HG02759 (cell line): Measurements from ENCODE around the gene ZNF10.
A peak's percentile ranks its signal among the peaks of the same experiment; 100 is the strongest.

ENCODE experiments used
- ATAC-seq: cut with Tn5 transposase; IDR thresholded peaks from one replicate; pipeline ENCODE4 v1.9.1; 2021; ENCODE audit warnings: mild to moderate bottlenecking, moderate library complexity; ENCODE audit not compliant: unreplicated experiment

Gene ZNF10

GRCh38 chr12:133130038-133130807, at the start of gene ZNF10, which contains the start of gene ZNF891:
ZNF10 (plus strand) TSS chr12:133130627; CDS start chr12:133144493, 13,866 bp downstream.
ZNF891 (minus strand) TSS chr12:133130274; CDS start chr12:133121918, 8,356 bp downstream.
- ATAC-seq: peak; percentile 96

GRCh38 chr12:133081159-133081780, 49.2 kb upstream of the ZNF10 start:
- ATAC-seq: no peak

- ATAC-seq: no peak
These were observed 47.1 kb upstream of the ZNF10 start for GRCh38 chr12:133083345-133083744.

GRCh38 chr12:133105620-133106019, 24.8 kb upstream of the ZNF10 start:
- ATAC-seq: no peak

GRCh38 chr12:133106253-133106652, 24.2 kb upstream of the ZNF10 start:
- no peak for ATAC-seq

GRCh38 chr12:133107121-133107520, 23.3 kb upstream of the ZNF10 start:
- ATAC-seq: no peak

GRCh38 chr12:133108150-133108549, 22.3 kb upstream of the ZNF10 start:
- no peak for ATAC-seq

GRCh38 chr12:133120385-133121191, 9.8 kb upstream of the ZNF10 start:
- no peak for ATAC-seq

- ATAC-seq: no peak
These were observed 5.8 kb upstream of the ZNF10 start for GRCh38 chr12:133124674-133125073.

- no peak for ATAC-seq
These were observed 924 bp upstream of the ZNF10 start for GRCh38 chr12:133129368-133130037.

GRCh38 chr12:133130808-133131128, 341 bp downstream of the ZNF10 start:
- peak; percentile 1 for ATAC-seq

GRCh38 chr12:133135747-133136146, 5.3 kb downstream of the ZNF10 start:
- ATAC-seq: no peak

GRCh38 chr12:133145981-133146380, 15.6 kb downstream of the ZNF10 start:
- ATAC-seq: no peak

GRCh38 chr12:133156125-133156690, 25.8 kb downstream of the ZNF10 start:
- no peak for ATAC-seq

- ATAC-seq: no peak
These were observed 35.3 kb downstream of the ZNF10 start for GRCh38 chr12:133165776-133166175.

GRCh38 chr12:133172491-133172890, 42.1 kb downstream of the ZNF10 start:
- no peak for ATAC-seq

- no peak for ATAC-seq
These were observed 44.5 kb downstream of the ZNF10 start for GRCh38 chr12:133174901-133175300.

GRCh38 chr12:133180669-133181068, 50.2 kb downstream of the ZNF10 start:
- no peak for ATAC-seq

GRCh38 chr12:133181238-133181959, 51.0 kb downstream of the ZNF10 start, which contains the start of gene ZNF268:
ZNF268 (plus strand) TSS chr12:133181495; CDS start chr12:133181998, 503 bp downstream.
- peak; percentile 96 for ATAC-seq

- ATAC-seq: no peak
These were observed 59.7 kb downstream of the ZNF10 start for GRCh38 chr12:133190176-133190575.
